ENCODE results near the gene ZGPAT. TPM values are rescaled to one million over a fixed set of nuclear protein-coding genes. Genes with fewer than 3 reads are reported as not detected.

ZGPAT gene
- total RNA-seq, 1 experiment from 2014 or later: 37.9 TPM

- Histone ChIP-seq H3K4me1 (ENCODE audit: insufficient read depth, low read length) (peaks cover 23% of the 10 kb centered on the region), H3K4me2 (ENCODE audit: low read length) (no peak overlapping the region), H3K9me2 (replicated peaks; ENCODE audit: low read length) (no peaks in the 10 kb centered on the region), H3K36me3 (ENCODE audit: low read depth, low read length) (peaks cover 10% of the 10 kb centered on the region), H2AFZ (ENCODE audit: low read length) (no peak overlapping the region), H3K9me3 (ENCODE audit: low read length) (no peaks in the 10 kb centered on the region), H3K27me3 (ENCODE audit: low read length) (no peaks in the 10 kb centered on the region), H3K27ac (ENCODE audit: low read length) (no peak overlapping the region), H3K9ac (ENCODE audit: low read length) (no peak overlapping the region), H3F3A (ENCODE audit: low read length, unreplicated experiment) (no peaks in the 10 kb centered on the region), H3K4me3 (ENCODE audit: low read length) (no peak overlapping the region), H3K79me2 (ENCODE audit: low read length) (peaks cover 7% of the 10 kb centered on the region), H4K20me1 (ENCODE audit: low read length) (no peaks in the 10 kb centered on the region)
- ATAC-seq: no peak
- ChIA-PET POLR2A (ENCODE audit: unreplicated experiment) (no interaction called here), CTCF (no interaction called here)
- intact Hi-C loops (cut with micrococcal nuclease): no loop called here
- TF ChIP-seq EZH2 (IDR thresholded peaks at IDR 0.05; ENCODE audit: low read length, unreplicated experiment): no peak
- DNase-seq: no peak
- no TSS peak for BruUV-seq (replicated peaks)
Observed at GRCh38 chr20:63678667-63679465, 29.0 kb upstream of the ZGPAT start.

GRCh38 chr20:63679799-63680305, 28.0 kb upstream of the ZGPAT start:
- CTCF ChIA-PET: no interaction called here

GRCh38 chr20:63680427-63680826, 27.4 kb upstream of the ZGPAT start:
- Histone ChIP-seq H3K79me2 (ENCODE audit: low read length) (peaks cover 7% of the 10 kb centered on the region), H3K9me2 (replicated peaks; ENCODE audit: low read length) (no peaks in the 10 kb centered on the region), H3K4me1 (ENCODE audit: insufficient read depth, low read length) (peaks cover 23% of the 10 kb centered on the region), H2AFZ (ENCODE audit: low read length) (no peak overlapping the region), H3K9ac (ENCODE audit: low read length) (no peak overlapping the region), H3K9me3 (ENCODE audit: low read length) (no peaks in the 10 kb centered on the region), H3F3A (ENCODE audit: low read length, unreplicated experiment) (no peaks in the 10 kb centered on the region), H3K4me3 (ENCODE audit: low read length) (no peak overlapping the region), H4K20me1 (ENCODE audit: low read length) (no peaks in the 10 kb centered on the region), H3K36me3 (ENCODE audit: low read depth, low read length) (peaks cover 7% of the 10 kb centered on the region), H3K27me3 (ENCODE audit: low read length) (no peaks in the 10 kb centered on the region), H3K27ac (ENCODE audit: low read length) (no peak overlapping the region), H3K4me2 (ENCODE audit: low read length) (no peak overlapping the region)
- no peak for ATAC-seq
- intact Hi-C loops (cut with micrococcal nuclease): no loop called here
- DNase-seq: no peak
- TF ChIP-seq EZH2phosphoT487 (IDR thresholded peaks at IDR 0.05; ENCODE audit: borderline replicate concordance, low read length): no peak
- TF ChIP-seq CTCF (conservative IDR thresholded peaks at IDR 0.05; ENCODE audit: low read depth, low read length): no peak
- TF ChIP-seq EZH2 (IDR thresholded peaks at IDR 0.05; ENCODE audit: low read length, unreplicated experiment): no peak
- POLR2A ChIA-PET (ENCODE audit: unreplicated experiment): no interaction called here
- no TSS peak for BruUV-seq (replicated peaks)
- CTCF ChIA-PET: no interaction called here

More at GRCh38 chr20:63679799-63680305, 28.0 kb upstream of the ZGPAT start:
- Histone ChIP-seq H3K27me3 (ENCODE audit: low read length) (no peaks in the 10 kb centered on the region), H3K4me1 (ENCODE audit: insufficient read depth, low read length) (peaks cover 23% of the 10 kb centered on the region), H3K9ac (ENCODE audit: low read length) (no peak overlapping the region), H3K4me2 (ENCODE audit: low read length) (no peak overlapping the region), H3K9me2 (replicated peaks; ENCODE audit: low read length) (no peaks in the 10 kb centered on the region), H3K36me3 (ENCODE audit: low read depth, low read length) (peaks cover 7% of the 10 kb centered on the region), H3K4me3 (ENCODE audit: low read length) (no peak overlapping the region), H4K20me1 (ENCODE audit: low read length) (no peaks in the 10 kb centered on the region), H2AFZ (ENCODE audit: low read length) (no peak overlapping the region), H3F3A (ENCODE audit: low read length, unreplicated experiment) (no peaks in the 10 kb centered on the region), H3K79me2 (ENCODE audit: low read length) (peaks cover 7% of the 10 kb centered on the region), H3K9me3 (ENCODE audit: low read length) (no peaks in the 10 kb centered on the region), H3K27ac (ENCODE audit: low read length) (no peak overlapping the region)
- BruUV-seq (replicated peaks): no TSS peak
- DNase-seq (no peak), ATAC-seq (no peak)
- intact Hi-C loops (cut with micrococcal nuclease): no loop called here
- POLR2A ChIA-PET (ENCODE audit: unreplicated experiment): no interaction called here
- TF ChIP-seq EZH2 (IDR thresholded peaks at IDR 0.05; ENCODE audit: low read length, unreplicated experiment): no peak
- TF ChIP-seq CTCF (conservative IDR thresholded peaks at IDR 0.05; ENCODE audit: low read depth, low read length): no peak
- TF ChIP-seq EZH2phosphoT487 (IDR thresholded peaks at IDR 0.05; ENCODE audit: borderline replicate concordance, low read length): no peak
